GM19463 (cell line): ENCODE results near the gene SMARCAD1.

Experiments used
- ATAC-seq: cut with Tn5 transposase; IDR thresholded peaks from one replicate; pipeline ENCODE4 v1.9.1; 2021; ENCODE audit warnings: mild to moderate bottlenecking, moderate library complexity; ENCODE audit not compliant: unreplicated experiment

The SMARCAD1 gene

GRCh38 chr4:94228493-94229216 is 21.0 kb downstream of the SMARCAD1 start:
- ATAC-seq, result no peak

- ATAC-seq, result no peak
These were observed 24.9 kb downstream of the SMARCAD1 start for GRCh38 chr4:94232519-94232918.

GRCh38 chr4:94235825-94236224 is 28.2 kb downstream of the SMARCAD1 start:
- no peak for ATAC-seq

- ATAC-seq, result no peak
These were observed 29.6 kb downstream of the SMARCAD1 start for GRCh38 chr4:94237271-94237670.

- no peak for ATAC-seq
These were observed 30.5 kb downstream of the SMARCAD1 start for GRCh38 chr4:94238160-94238559.

GRCh38 chr4:94240384-94240783 is 32.7 kb downstream of the SMARCAD1 start:
- no peak for ATAC-seq

- ATAC-seq, result no peak
These were observed 36.6 kb downstream of the SMARCAD1 start for GRCh38 chr4:94244087-94244828.

- ATAC-seq, result no peak
These were observed 37.1 kb downstream of the SMARCAD1 start for GRCh38 chr4:94244829-94245185.

GRCh38 chr4:94251094-94251493 is 43.4 kb downstream of the SMARCAD1 start:
- ATAC-seq, result no peak

- ATAC-seq, result no peak
These were observed 45.4 kb downstream of the SMARCAD1 start for GRCh38 chr4:94253036-94253435.

- ATAC-seq, result no peak
These were observed 48.6 kb downstream of the SMARCAD1 start for GRCh38 chr4:94256144-94256783.

- no peak for ATAC-seq
These were observed 49.2 kb downstream of the SMARCAD1 start for GRCh38 chr4:94256828-94257227.

GRCh38 chr4:94262163-94263016 is 54.7 kb downstream of the SMARCAD1 start:
- ATAC-seq, result no peak

- ATAC-seq, result no peak
These were observed 59.4 kb downstream of the SMARCAD1 start for GRCh38 chr4:94267037-94267436.

GRCh38 chr4:94271248-94271647 is 63.6 kb downstream of the SMARCAD1 start:
- no peak for ATAC-seq

GRCh38 chr4:94274912-94275311 is 67.2 kb downstream of the SMARCAD1 start:
- ATAC-seq, result no peak

- ATAC-seq, result no peak
These were observed 68.5 kb downstream of the SMARCAD1 start for GRCh38 chr4:94276204-94276603.

- no peak for ATAC-seq
These were observed 69.9 kb downstream of the SMARCAD1 start for GRCh38 chr4:94277534-94277933.

GRCh38 chr4:94278781-94279180 is 71.1 kb downstream of the SMARCAD1 start:
- ATAC-seq, result no peak

GRCh38 chr4:94284889-94285288 is 77.2 kb downstream of the SMARCAD1 start:
- ATAC-seq, result no peak

- no peak for ATAC-seq
These were observed 78.0 kb downstream of the SMARCAD1 start for GRCh38 chr4:94285666-94286065.
